Measurements from ENCODE around the gene SMARCA5.

Gene SMARCA5

DNA sequence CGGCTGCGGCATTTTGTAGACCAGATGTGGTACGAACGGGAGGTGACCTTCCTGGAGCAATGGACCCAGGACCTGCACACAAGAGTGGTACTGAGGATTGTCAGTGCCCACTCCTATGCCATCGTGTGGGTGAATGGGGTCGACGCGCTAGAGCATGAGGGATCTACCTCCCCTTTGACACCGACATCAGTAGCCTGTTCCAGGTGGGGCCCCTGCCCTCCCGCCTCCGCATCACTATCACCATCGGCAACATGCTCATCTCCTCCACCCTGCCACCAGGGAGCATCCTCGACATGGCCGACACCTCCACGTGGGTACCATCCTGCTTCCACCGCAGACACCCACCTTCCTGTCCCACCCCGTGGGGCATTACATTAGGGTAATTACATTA is 46.2 kb downstream of the SMARCA5 start:
- Histone ChIP-seq H3K27ac (ENCODE audit: low read depth, low read length) (no peak overlapping the region), H3K9ac (ENCODE audit: low read depth in 1 of 2, low read length in 2 of 2) (peak overlapping the region; percentile 48 to 59)

DNA sequence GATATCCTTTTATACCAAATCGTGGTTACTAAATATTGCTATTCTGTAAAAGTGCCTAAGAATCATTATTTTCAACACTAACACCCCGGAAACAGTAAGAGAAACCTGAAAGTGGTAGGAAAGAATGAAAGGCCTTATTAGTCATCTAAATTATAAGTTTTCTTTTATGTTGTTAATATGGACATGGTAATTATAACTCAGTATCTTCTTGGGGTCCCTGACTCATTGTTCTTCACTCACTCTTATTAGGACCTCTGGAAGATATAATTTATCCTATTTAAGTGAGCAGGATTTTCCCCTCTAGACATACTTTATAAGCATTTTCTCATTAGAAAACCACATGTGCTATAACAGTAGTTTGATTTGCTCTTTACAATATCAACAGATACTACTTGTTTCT is 51.0 kb downstream of the SMARCA5 start:
- peaks cover 3 to 5% of the 10 kb centered on the region in 2 donors for H3K4me1 ChIP-seq (ENCODE audit: control insufficient read depth in 1 of 2, insufficient read depth in 2 of 2, low read length in 2 of 2)
- no peak overlapping the region for H3K4me3 ChIP-seq (ENCODE audit: low read depth in 1 of 2, low read length in 2 of 2)
- no peaks in the 10 kb centered on the region for H3K27me3 ChIP-seq (ENCODE audit: control insufficient read depth in 1 of 2, insufficient read depth in 2 of 2, low read length in 2 of 2)
- H3K9me3 ChIP-seq (ENCODE audit: control insufficient read depth in 1 of 2, low read length in 2 of 2): no peaks in the 10 kb centered on the region
- no peak overlapping the region for H3K9ac ChIP-seq (ENCODE audit: low read depth in 1 of 2, low read length in 2 of 2)
- H3K36me3 ChIP-seq (ENCODE audit: control insufficient read depth in 1 of 2, insufficient read depth in 2 of 2, low read length in 2 of 2): no peaks in the 10 kb centered on the region
- no peak overlapping the region for H3K27ac ChIP-seq (ENCODE audit: low read depth, low read length)

More for the DNA sequence above, 46.2 kb downstream of the SMARCA5 start:
- H3K4me3 ChIP-seq (ENCODE audit: low read depth in 1 of 2, low read length in 2 of 2): peak overlapping the region; percentile 80 to 88
- no peaks in the 10 kb centered on the region for H3K27me3 ChIP-seq (ENCODE audit: control insufficient read depth in 1 of 2, insufficient read depth in 2 of 2, low read length in 2 of 2)
- peaks cover 5 to 14% of the 10 kb centered on the region in 2 donors for H3K4me1 ChIP-seq (ENCODE audit: control insufficient read depth in 1 of 2, insufficient read depth in 2 of 2, low read length in 2 of 2)
- H3K9me3 ChIP-seq (ENCODE audit: control insufficient read depth in 1 of 2, low read length in 2 of 2): no peaks in the 10 kb centered on the region
- H3K36me3 ChIP-seq (ENCODE audit: control insufficient read depth in 1 of 2, insufficient read depth in 2 of 2, low read length in 2 of 2): peaks cover 2 to 5% of the 10 kb centered on the region in 2 donors

DNA sequence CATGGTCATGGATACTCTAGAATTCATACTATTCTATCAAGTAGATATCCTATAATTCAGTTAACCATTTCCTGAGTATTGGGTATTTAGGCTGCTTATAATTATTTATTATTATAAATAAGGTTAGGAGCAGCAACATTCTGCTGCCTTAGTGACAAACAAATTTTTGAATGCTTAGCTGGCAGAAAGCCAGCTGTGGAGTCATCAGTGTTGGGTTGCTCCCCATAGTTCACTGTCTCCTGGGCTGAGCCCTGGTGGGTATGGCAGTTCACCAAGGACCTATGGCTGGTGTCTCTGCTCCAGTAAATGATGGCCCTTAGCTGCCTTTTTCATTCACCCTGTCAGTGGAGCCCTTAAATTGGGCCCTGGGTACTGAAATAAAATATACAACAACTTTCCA is 61.8 kb downstream of the SMARCA5 start:
- no peak overlapping the region for H3K4me3 ChIP-seq (ENCODE audit: low read depth in 1 of 2, low read length in 2 of 2)
- no peaks in the 10 kb centered on the region for H3K9me3 ChIP-seq (ENCODE audit: control insufficient read depth in 1 of 2, low read length in 2 of 2)
- no peak overlapping the region for H3K27ac ChIP-seq (ENCODE audit: low read depth, low read length)
- no peaks in the 10 kb centered on the region for H3K36me3 ChIP-seq (ENCODE audit: control insufficient read depth in 1 of 2, insufficient read depth in 2 of 2, low read length in 2 of 2)
- no peak overlapping the region for H3K9ac ChIP-seq (ENCODE audit: low read depth in 1 of 2, low read length in 2 of 2)
- no peaks in the 10 kb centered on the region for H3K27me3 ChIP-seq (ENCODE audit: control insufficient read depth in 1 of 2, insufficient read depth in 2 of 2, low read length in 2 of 2)
- no peaks in the 10 kb centered on the region for H3K4me1 ChIP-seq (ENCODE audit: control insufficient read depth in 1 of 2, insufficient read depth in 2 of 2, low read length in 2 of 2)

DNA sequence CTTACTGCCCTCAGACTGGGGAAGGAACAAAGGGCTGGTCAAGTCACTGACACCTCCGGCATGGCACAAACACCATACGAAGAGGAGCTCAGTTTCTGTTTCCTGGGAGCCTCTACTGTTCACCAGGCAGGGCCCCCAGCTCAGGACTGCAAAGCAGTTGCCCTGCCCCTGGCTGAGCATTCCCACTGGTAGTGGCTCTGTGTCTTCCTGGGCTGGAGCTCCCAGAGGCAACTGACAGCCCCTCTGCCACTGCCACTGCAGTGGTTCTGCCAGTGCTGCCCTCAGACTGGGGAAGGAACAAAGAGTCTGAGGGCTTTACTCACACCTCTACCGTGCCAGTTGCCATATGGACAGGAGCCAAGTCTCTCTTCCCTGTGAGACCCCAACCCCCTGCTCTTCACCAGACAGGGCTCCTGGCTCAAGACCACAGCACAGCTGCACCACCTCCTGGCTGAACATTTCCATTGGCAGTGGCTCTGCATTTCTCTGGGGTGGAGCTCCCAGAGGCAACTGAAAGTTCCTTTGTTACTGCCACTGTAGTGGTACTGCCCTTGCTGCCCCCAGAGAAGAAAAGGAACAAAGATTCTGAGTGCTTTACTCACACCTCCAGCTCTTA is 67.9 kb downstream of the SMARCA5 start:
- Histone ChIP-seq H3K36me3 (ENCODE audit: control insufficient read depth in 1 of 2, insufficient read depth in 2 of 2, low read length in 2 of 2) (no peaks in the 10 kb centered on the region), H3K4me3 (ENCODE audit: low read depth in 1 of 2, low read length in 2 of 2) (no peak overlapping the region), H3K4me1 (ENCODE audit: control insufficient read depth in 1 of 2, insufficient read depth in 2 of 2, low read length in 2 of 2) (no peaks in the 10 kb centered on the region), H3K9me3 (ENCODE audit: control insufficient read depth in 1 of 2, low read length in 2 of 2) (no peaks in the 10 kb centered on the region), H3K27me3 (ENCODE audit: control insufficient read depth in 1 of 2, insufficient read depth in 2 of 2, low read length in 2 of 2) (no peaks in the 10 kb centered on the region), H3K27ac (ENCODE audit: low read depth, low read length) (no peak overlapping the region), H3K9ac (ENCODE audit: low read depth in 1 of 2, low read length in 2 of 2) (no peak overlapping the region)

DNA sequence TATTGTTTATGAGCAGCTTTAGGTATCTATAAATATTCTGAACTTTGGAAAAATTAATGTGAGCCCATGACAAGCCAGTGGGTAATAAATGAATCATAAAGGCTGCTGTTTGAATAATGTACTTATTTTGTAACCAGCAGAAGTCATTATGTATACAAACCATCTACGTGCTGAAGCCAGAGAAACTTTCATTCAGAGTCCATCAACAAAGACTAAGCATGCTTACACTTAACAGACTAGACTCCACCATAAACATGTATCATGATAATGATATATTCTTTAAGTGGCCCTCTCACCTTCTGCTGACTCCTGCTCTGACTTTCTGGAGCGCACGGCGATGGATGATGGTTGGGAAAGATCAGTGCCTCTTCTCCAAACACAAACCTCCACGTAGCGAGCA is 72.0 kb downstream of the SMARCA5 start:
- Histone ChIP-seq H3K4me3 (ENCODE audit: low read depth in 1 of 2, low read length in 2 of 2) (no peak overlapping the region), H3K27me3 (ENCODE audit: control insufficient read depth in 1 of 2, insufficient read depth in 2 of 2, low read length in 2 of 2) (no peaks in the 10 kb centered on the region), H3K27ac (ENCODE audit: low read depth, low read length) (no peak overlapping the region), H3K9me3 (ENCODE audit: control insufficient read depth in 1 of 2, low read length in 2 of 2) (no peaks in the 10 kb centered on the region), H3K36me3 (ENCODE audit: control insufficient read depth in 1 of 2, insufficient read depth in 2 of 2, low read length in 2 of 2) (no peaks in the 10 kb centered on the region), H3K9ac (ENCODE audit: low read depth in 1 of 2, low read length in 2 of 2) (no peak overlapping the region), H3K4me1 (ENCODE audit: control insufficient read depth in 1 of 2, insufficient read depth in 2 of 2, low read length in 2 of 2) (no peaks in the 10 kb centered on the region)

DNA sequence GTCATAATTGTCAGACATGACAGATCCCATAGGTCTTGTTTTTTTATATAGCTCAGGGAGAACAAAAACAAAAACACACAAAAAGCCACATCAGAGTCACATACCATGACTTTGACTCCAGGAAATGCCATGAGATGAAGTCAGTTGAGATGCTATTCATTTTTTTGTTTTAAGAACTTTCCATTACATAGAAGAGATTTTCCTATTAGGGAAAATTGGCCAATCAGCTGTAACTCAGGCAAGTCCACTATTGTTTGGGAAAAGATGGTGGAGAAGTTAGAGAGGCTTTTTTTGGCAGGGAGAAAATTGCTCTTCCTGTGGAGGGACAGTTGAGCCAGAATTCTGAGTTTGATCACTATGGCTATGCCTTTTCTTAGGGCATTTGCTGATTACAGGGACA is 72.6 kb downstream of the SMARCA5 start:
- H3K4me3 ChIP-seq (ENCODE audit: low read depth in 1 of 2, low read length in 2 of 2): no peak overlapping the region
- H3K4me1 ChIP-seq (ENCODE audit: control insufficient read depth in 1 of 2, insufficient read depth in 2 of 2, low read length in 2 of 2): no peaks in the 10 kb centered on the region
- H3K27ac ChIP-seq (ENCODE audit: low read depth, low read length): no peak overlapping the region
- H3K9me3 ChIP-seq (ENCODE audit: control insufficient read depth in 1 of 2, low read length in 2 of 2): no peaks in the 10 kb centered on the region
- no peak overlapping the region for H3K9ac ChIP-seq (ENCODE audit: low read depth in 1 of 2, low read length in 2 of 2)
- H3K36me3 ChIP-seq (ENCODE audit: control insufficient read depth in 1 of 2, insufficient read depth in 2 of 2, low read length in 2 of 2): no peaks in the 10 kb centered on the region
- H3K27me3 ChIP-seq (ENCODE audit: control insufficient read depth in 1 of 2, insufficient read depth in 2 of 2, low read length in 2 of 2): no peaks in the 10 kb centered on the region

DNA sequence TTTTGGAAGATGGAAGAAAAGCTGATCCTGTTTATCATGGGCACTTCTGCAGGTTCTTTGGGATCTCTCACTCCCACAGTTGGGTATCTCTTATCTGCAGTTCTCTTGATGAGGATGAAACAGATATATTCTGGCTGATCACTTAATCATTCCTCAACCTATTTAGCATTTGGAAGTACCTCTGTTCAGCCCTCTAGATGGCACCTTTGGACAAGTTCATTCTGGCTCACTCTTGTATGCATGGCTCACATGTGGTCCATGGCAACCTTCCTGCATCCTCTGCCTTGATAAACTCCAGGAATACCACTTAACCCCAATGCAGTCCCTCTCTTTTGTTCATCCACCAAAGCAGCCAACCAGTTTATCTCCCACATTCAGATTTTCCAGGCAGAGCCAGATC is 74.2 kb downstream of the SMARCA5 start:
- H3K36me3 ChIP-seq (ENCODE audit: control insufficient read depth in 1 of 2, insufficient read depth in 2 of 2, low read length in 2 of 2): no peaks in the 10 kb centered on the region
- H3K4me3 ChIP-seq (ENCODE audit: low read depth in 1 of 2, low read length in 2 of 2): no peak overlapping the region
- no peaks in the 10 kb centered on the region for H3K4me1 ChIP-seq (ENCODE audit: control insufficient read depth in 1 of 2, insufficient read depth in 2 of 2, low read length in 2 of 2)
- H3K27ac ChIP-seq (ENCODE audit: low read depth, low read length): no peak overlapping the region
- H3K9me3 ChIP-seq (ENCODE audit: control insufficient read depth in 1 of 2, low read length in 2 of 2): no peaks in the 10 kb centered on the region
- no peak overlapping the region for H3K9ac ChIP-seq (ENCODE audit: low read depth in 1 of 2, low read length in 2 of 2)
- no peaks in the 10 kb centered on the region for H3K27me3 ChIP-seq (ENCODE audit: control insufficient read depth in 1 of 2, insufficient read depth in 2 of 2, low read length in 2 of 2)

DNA sequence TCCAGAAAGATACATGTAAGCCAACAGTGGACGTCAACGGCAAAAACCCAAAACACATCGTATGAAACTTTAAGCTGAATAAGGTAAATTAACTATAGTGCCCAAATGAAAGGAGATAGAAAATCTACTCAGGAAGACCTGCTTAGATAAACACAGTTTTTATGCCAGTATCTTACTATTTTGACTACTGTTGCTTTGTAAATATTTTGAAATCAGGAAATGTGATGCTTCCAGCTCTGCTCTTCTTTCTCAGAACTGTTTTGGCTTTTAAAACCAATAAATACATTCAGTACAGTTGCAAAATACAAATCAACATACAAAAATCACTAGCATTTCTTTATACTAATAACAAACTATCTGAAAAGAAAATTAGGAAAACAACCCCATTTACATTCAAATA is 83.8 kb downstream of the SMARCA5 start:
- Histone ChIP-seq H3K27ac (ENCODE audit: low read depth, low read length) (no peak overlapping the region), H3K36me3 (ENCODE audit: control insufficient read depth in 1 of 2, insufficient read depth in 2 of 2, low read length in 2 of 2) (no peaks in the 10 kb centered on the region)

DNA sequence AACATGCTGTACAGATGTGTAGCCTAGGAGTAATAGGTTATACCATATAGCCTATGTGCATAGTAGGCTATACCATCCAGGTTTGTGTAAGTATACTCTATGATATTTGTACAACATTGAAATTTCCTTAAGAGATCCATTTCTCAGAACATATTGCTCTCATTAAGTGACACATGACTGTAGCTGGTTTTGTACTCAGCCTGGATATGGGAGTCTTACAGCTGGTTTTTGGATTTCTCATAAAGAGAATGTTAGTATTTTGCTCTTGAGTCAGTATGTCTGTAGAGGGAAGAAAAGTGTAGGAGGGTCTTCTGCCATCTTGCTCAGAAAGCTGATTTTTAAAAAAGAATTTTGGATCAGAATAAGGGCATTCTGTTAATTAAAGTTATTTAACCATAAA is 85.3 kb downstream of the SMARCA5 start:
- no peaks in the 10 kb centered on the region for H3K4me1 ChIP-seq (ENCODE audit: control insufficient read depth in 1 of 2, insufficient read depth in 2 of 2, low read length in 2 of 2)
- no peaks in the 10 kb centered on the region for H3K36me3 ChIP-seq (ENCODE audit: control insufficient read depth in 1 of 2, insufficient read depth in 2 of 2, low read length in 2 of 2)
- H3K27me3 ChIP-seq (ENCODE audit: control insufficient read depth in 1 of 2, insufficient read depth in 2 of 2, low read length in 2 of 2): no peaks in the 10 kb centered on the region
- H3K27ac ChIP-seq (ENCODE audit: low read depth, low read length): no peak overlapping the region
- no peak overlapping the region for H3K4me3 ChIP-seq (ENCODE audit: low read depth in 1 of 2, low read length in 2 of 2)
- H3K9me3 ChIP-seq (ENCODE audit: control insufficient read depth in 1 of 2, low read length in 2 of 2): no peaks in the 10 kb centered on the region
- H3K9ac ChIP-seq (ENCODE audit: low read depth in 1 of 2, low read length in 2 of 2): no peak overlapping the region

More for the DNA sequence above, 83.8 kb downstream of the SMARCA5 start:
- no peaks in the 10 kb centered on the region for H3K4me1 ChIP-seq (ENCODE audit: control insufficient read depth in 1 of 2, insufficient read depth in 2 of 2, low read length in 2 of 2)
- no peak overlapping the region for H3K4me3 ChIP-seq (ENCODE audit: low read depth in 1 of 2, low read length in 2 of 2)
- H3K27me3 ChIP-seq (ENCODE audit: control insufficient read depth in 1 of 2, insufficient read depth in 2 of 2, low read length in 2 of 2): no peaks in the 10 kb centered on the region
- H3K9me3 ChIP-seq (ENCODE audit: control insufficient read depth in 1 of 2, low read length in 2 of 2): no peaks in the 10 kb centered on the region
- H3K9ac ChIP-seq (ENCODE audit: low read depth in 1 of 2, low read length in 2 of 2): no peak overlapping the region

DNA sequence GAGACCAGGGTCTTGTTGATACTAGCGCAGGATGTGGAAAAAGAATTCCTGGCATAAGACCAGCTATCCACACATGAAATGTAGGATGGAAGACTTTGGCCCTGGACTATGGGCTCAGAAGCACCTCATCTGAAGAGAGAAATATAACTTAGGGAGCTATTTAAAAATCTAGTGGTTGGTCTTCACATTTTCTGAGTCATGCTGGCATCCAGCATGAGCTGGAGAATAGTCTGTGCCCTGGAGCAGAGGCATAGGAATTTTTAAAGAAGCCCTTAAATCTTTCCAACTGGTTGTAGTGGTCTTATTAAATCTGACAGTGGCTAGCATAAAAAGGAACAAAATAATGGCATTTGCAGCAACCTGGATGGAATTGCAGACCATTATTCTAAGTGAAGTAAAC is 86.3 kb downstream of the SMARCA5 start:
- no peak overlapping the region for H3K4me3 ChIP-seq (ENCODE audit: low read depth in 1 of 2, low read length in 2 of 2)
- H3K9ac ChIP-seq (ENCODE audit: low read depth in 1 of 2, low read length in 2 of 2): no peak overlapping the region
- no peaks in the 10 kb centered on the region for H3K9me3 ChIP-seq (ENCODE audit: control insufficient read depth in 1 of 2, low read length in 2 of 2)
- no peaks in the 10 kb centered on the region for H3K36me3 ChIP-seq (ENCODE audit: control insufficient read depth in 1 of 2, insufficient read depth in 2 of 2, low read length in 2 of 2)
- H3K4me1 ChIP-seq (ENCODE audit: control insufficient read depth in 1 of 2, insufficient read depth in 2 of 2, low read length in 2 of 2): no peaks in the 10 kb centered on the region
- H3K27ac ChIP-seq (ENCODE audit: low read depth, low read length): no peak overlapping the region
- no peaks in the 10 kb centered on the region for H3K27me3 ChIP-seq (ENCODE audit: control insufficient read depth in 1 of 2, insufficient read depth in 2 of 2, low read length in 2 of 2)

DNA sequence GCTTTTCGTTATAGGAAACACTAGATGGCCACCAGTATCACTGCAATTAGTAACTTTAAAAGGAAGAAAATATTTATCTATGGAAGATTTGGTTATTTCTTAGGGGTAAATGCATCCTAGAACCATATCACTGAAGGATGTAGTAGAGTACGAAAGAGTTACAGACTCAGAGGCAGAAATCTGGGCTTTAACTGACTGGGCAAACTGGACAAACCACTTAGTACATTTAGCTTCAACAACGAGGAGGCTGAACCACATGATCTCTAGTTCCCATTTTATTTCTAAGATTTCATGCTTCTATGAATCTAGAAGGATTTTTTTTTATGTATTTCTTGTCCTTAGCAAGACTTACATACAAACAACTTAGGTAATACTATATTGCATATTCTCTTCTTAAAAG is 93.0 kb downstream of the SMARCA5 start:
- Histone ChIP-seq H3K4me3 (ENCODE audit: low read depth in 1 of 2, low read length in 2 of 2) (no peak overlapping the region), H3K9ac (ENCODE audit: low read depth in 1 of 2, low read length in 2 of 2) (no peak overlapping the region), H3K36me3 (ENCODE audit: control insufficient read depth in 1 of 2, insufficient read depth in 2 of 2, low read length in 2 of 2) (no peaks in the 10 kb centered on the region), H3K9me3 (ENCODE audit: control insufficient read depth in 1 of 2, low read length in 2 of 2) (no peaks in the 10 kb centered on the region), H3K27me3 (ENCODE audit: control insufficient read depth in 1 of 2, insufficient read depth in 2 of 2, low read length in 2 of 2) (no peaks in the 10 kb centered on the region), H3K27ac (ENCODE audit: low read depth, low read length) (no peak overlapping the region), H3K4me1 (ENCODE audit: control insufficient read depth in 1 of 2, insufficient read depth in 2 of 2, low read length in 2 of 2) (no peaks in the 10 kb centered on the region)
